VCaP (cell line): ENCODE measurements around the gene STRN3.

Experiments
- H3K27ac ChIP-seq: fragments of 450-650 bp; 2 replicates; pipeline ENCODE4 v1.5.1; 2017
- CTCF ChIP-seq: fragments of 450-650 bp; conservative IDR thresholded peaks from 2 replicates; pipeline ENCODE4 v1.5.1; 2017; ENCODE audit warnings: mild to moderate bottlenecking, moderate library complexity

The STRN3 gene

GRCh38 chr14:30848449-30849240, 177.5 kb downstream of the STRN3 start:
- no peak for TF ChIP-seq CTCF
- no peak overlapping the region for H3K27ac ChIP-seq
